GM19455 (cell line): ENCODE data around the gene RGS17.
A peak's percentile ranks its signal among the peaks of the same experiment; 100 is the strongest.
"Not testable (repeated sequence)": the region's sequence is repeated elsewhere in the genome, so short reads cannot be mapped to it uniquely, and the experiment has no call there.

Experiments used
- ATAC-seq: cut with Tn5 transposase; IDR thresholded peaks from one replicate; pipeline ENCODE4 v1.9.1; 2021; ENCODE audit not compliant: unreplicated experiment

Gene RGS17

DNA sequence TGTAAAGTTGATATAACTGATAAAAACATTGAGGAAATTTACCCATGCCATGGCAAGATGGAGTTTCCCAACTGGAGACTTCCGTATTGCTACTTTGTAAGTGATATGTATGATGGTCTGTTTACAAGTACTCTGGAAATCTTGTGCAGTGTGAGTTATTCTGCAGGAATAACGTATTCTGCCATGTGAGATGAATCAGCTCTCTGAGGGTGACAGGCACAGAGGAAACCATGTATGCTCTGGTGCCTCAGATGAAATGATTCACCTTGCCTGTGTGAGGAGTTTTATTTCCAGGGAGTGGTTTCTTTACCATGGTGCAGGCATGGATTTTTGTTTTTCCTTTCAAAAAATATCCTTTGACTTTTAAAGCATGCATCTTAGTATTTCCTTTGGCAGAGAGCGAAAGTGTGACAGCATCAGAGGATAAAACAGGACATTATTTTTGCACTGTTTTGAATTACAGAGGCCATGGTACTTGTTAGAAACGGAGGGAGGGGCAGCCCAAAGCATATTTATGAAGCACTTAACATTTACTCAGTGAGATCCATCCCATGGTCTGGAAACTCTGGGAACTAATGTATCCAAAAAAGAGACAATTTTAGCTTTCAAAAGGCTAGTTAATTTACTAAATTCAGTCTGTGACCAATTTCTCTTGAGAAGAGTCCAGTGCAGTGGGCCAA is 92.6 kb downstream of the RGS17 start:
- ATAC-seq: no peak

DNA sequence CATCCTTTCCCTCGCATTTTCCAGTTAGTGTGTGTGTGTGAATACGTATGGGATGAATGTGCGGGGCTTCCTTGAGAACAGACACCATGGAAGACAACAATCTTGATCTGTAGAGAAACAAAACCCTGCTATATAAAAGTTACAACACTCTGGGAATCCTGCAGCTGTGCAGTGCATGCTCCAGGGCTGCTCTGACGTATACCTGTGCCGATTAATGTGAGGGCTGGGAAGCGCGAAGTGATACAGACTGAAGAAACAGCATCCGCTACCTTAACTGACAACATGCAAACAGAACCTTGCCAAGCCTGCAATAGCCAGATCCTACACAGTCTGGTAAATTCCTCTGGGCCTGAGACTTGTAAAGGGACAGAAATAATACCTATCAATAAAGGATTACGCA is 96.9 kb downstream of the RGS17 start:
- no peak for ATAC-seq

DNA sequence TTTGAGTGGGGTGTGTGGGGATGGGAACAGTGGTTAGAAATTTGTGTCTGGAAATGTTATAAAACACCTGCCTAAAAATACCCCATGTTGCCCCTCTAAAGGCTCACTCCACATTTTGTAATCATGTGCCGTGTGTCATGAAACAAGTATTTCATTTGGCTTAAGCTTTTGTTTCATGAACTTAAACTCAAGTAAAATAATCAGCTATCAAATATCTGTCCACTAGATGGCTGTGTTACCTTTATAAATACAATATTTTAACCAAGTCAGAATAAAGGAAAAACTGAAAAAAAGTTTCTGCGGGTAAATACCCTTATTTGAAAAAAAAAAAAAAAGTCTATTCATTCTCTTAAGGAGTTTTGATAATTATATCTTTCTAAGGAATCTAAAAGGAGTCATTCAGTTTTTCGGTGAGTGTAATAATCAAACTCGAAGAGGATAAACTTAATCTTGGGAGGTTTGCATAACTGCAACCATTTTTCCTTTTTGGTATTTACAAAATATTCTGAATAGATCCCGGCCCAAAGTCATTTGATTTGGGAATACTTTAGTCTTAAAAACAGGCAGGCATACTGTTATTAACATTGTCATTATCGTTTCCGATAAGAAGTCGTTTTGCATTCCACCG is 98.7 kb downstream of the RGS17 start:
- no peak for ATAC-seq

DNA sequence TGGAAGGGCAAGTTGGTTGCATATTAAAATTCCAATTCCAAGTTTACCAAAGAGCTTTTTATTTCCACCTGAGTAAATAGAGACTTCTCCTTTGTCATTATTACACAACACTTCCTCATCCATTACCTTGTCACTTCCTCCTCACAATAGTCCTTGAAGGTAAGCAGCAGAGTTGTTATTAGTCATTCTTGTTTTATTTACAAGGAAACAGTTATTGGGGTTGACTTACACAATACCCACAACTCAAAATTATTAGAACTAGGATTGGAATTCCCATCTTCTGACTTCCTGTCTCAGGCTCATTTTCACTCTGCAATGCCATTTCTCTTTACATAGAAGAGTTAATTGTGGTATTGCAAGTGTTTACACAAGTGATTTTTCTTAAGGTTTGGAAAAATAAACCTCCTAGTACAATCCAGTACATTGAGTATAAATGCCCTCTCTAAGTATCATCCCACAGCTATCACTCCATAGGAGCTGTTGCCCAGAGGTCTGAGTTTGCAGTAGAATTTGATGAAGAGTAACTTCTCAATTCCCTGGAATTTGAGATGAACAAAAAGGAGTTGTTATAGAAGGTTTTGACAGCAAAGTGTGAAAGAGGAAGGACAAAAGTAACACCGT is 99.6 kb downstream of the RGS17 start:
- no peak for ATAC-seq

DNA sequence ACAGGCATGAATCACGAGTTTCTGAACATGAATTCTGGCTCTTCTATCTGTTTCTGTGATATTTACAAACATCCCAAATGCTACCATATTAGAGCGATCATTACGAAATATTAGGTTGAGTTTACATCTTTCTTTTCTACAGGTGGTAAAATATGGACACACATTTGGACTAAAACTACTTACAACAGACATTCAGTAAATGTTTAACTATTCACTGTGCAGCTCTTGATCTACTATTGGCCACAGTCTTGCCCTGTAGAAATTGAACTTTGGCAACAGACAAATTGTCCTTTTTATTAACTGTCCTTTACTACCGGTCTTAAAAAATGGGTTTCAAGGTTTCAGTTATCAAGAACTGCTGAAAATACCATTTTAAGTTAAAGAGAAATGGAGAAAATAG is 102.1 kb downstream of the RGS17 start:
- no peak for ATAC-seq

DNA sequence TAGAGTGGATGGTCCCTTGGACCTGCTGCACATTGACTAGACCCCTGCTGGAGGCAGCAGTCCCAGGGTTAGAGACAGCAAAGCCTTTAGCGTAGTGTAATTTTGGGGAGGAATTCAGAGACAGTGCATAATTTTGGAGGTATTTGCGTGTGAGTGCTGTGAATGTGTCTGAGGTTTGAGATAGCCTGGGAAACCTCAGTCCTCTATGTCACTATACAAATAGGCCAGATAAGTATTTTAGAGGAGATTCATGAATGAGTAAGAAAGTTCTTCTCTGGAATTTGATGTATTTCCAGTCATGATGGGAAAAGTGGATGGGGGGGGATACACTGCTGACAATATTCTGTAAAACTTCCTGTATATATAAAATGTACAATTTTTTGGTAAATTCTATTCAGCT is 102.8 kb downstream of the RGS17 start:
- ATAC-seq: no peak

DNA sequence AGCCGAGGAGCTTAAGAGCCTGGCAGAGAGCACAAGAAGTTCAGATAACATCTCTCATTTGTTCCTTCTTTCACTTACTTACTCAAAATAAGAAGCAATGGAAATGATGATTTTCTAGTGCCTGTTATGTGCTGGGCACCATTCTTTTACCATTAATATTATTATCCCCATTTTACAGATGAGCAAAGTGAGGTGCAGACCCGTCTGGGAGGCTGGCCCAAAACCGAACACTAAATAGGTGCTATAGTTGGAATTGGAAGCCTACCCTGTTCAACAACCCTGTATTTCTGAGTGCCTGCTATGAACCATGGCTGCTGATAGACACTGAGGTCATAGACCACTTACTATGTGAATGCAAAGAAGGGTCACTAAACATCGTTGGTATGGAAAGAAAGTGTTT is 103.6 kb downstream of the RGS17 start:
- ATAC-seq: no peak

DNA sequence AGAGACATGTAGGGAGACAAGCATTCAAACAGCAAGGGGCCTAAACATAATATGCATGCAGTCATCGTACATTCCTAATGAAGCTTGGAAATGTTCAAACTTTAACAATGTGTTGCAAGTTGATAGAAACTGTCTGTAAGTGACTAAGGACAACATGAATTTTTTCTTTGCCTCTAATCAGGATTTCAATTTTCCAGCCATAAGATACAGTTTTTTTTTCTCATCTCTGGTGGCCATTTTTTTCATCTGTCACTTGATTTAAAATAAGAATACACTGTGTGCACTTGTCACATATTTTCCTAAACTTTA is 106.4 kb downstream of the RGS17 start:
- peak; percentile 8 for ATAC-seq

DNA sequence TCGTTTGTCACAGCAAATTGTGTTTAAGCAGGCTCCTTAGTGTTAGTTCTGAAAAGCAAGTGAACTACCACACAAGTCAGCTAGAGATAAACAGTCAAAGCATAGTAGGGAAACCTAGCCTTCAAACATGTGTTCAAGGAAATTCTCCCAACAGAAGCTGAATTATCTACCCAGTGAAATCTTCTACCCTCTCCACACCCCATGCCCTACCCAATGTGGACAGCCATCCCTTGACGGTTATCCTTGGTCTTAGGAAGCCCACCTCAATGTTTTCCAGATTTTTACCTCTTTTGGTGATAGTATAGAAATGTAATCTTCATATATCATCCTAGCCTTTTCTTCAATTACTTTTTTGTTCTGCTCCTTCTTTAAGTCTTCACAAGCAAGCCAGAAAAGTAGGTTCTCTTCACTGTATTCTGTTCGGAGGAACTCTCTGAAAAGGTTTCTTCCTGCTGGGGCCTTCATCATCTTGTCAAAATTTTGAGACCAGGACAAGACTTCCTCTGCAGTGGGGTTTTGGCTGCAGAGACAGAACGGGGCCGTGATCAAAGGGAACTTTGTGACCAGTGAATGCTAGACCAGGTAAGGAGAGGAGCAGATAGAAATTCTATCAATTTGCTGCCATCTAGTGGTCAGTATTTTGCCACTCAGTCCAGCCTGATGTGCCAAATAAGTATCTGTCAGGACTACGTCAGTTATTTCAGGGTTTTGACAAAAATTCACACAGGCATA is 106.9 kb downstream of the RGS17 start:
- peak; percentile 100 for ATAC-seq

DNA sequence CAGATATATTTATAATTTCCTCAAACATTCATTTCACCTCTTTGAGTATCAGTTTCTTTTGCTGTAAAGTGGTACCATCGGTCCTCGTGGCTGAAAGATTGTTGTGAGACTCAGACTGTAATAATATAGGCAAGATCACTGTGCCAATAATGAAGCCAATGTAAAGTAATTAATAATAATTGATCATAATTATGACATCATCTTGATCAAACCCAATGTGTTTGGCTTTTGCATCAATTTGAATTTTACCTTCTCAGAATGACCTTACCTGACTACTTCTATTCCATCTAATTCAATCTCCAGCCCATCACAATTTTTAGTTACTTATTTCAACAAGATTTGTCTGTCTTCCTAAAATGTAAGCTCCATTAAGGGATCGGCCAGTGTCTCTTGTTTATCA is 112.7 kb downstream of the RGS17 start:
- no peak for ATAC-seq

DNA sequence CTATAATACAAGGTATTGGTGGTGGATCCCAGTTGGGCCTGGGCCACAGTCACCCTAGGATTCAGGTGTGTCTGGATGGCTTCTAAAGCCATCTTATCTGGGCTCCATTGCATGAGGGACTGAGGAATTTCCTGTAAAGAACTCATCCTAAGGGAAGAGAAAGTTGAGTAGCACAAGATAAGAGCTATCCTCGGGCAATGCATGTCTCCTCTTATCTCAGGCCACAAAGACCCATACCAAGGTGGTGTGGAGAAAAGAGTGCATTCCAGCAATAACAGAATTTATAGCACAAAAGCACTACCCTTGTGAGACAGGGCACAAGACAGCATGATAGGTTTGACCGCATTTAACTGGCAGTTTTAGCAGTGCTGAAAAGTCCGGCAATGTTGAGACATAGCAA is 114.2 kb downstream of the RGS17 start:
- ATAC-seq: no peak

DNA sequence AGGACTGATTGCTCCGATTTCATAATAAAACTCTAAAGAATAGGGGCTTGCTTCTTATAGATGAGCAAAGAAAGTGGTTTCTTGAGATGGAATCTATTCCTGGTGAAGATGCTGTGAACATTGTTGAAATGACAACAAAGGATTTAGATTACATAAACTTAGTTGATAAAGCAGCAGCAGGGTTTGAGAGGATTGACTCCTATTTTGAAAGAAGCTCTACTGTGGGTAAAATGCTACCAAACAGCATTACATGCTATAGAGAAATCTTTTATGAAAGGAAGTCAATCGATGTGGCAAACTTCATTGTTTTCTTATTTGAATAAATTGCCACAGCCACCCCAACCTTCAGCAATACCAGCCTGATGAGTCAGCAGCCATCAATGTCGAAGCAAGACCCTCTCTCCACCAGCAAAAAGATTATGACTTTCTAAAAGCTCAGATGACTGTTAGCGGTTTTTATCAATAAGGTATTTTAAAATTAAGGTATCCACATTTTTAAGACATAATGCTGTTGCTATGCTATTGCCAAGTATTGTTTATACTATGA is 115.9 kb downstream of the RGS17 start:
- no peak for ATAC-seq

DNA sequence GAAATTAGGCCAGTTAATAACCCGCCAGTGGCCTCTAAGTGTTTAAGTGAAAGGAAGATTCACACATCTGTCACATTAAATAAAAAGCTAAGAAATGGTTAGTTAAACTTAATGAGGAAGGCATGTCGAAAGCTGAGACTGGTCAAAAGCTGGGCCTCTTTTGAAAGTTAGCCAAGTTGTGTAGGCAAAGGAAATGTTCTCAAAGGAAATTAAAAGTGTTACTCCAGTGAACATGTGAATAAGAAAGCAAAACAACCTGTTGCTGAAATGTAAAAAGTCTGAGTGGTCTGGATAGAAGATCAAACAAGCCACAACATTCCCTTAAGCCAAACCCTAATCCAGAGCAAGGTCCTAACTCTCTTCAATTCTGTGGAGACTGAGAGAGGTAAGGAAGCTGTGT is 117.6 kb downstream of the RGS17 start:
- ATAC-seq: no peak

DNA sequence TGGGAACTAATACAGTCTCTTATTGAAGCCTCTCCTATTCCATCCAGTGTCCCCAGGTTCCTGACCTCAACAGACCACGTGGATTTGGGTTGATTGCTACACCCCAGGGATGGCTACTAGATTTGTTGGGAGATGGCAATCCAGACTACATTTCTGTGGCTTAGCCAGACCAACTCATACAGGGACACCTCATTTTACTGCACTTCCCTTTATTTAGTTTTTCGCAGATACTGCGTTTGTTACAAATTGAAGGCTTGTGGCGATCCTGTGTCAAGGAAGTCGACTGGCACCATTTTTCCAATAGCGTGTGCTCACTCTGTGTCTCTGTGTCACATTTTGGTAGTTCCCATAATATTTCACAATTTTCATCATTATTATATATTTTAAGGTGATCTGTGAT is 118.2 kb downstream of the RGS17 start:
- ATAC-seq: no peak

DNA sequence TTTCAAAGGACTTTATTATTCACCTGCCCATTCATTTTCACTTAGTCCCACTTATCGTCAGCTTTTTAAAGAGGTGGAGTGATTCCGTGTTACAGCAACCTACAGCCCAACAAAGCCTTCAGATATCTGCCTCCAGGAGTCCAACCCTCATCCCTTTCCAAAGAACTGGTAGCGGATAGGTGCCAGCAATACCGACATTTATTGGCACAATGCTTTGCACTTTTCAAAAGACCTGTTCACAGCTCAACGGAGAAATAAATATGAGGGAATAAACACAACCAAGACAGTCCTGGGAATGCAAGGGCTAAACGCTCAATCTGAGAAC is 127.8 kb downstream of the RGS17 start:
- ATAC-seq: no peak

DNA sequence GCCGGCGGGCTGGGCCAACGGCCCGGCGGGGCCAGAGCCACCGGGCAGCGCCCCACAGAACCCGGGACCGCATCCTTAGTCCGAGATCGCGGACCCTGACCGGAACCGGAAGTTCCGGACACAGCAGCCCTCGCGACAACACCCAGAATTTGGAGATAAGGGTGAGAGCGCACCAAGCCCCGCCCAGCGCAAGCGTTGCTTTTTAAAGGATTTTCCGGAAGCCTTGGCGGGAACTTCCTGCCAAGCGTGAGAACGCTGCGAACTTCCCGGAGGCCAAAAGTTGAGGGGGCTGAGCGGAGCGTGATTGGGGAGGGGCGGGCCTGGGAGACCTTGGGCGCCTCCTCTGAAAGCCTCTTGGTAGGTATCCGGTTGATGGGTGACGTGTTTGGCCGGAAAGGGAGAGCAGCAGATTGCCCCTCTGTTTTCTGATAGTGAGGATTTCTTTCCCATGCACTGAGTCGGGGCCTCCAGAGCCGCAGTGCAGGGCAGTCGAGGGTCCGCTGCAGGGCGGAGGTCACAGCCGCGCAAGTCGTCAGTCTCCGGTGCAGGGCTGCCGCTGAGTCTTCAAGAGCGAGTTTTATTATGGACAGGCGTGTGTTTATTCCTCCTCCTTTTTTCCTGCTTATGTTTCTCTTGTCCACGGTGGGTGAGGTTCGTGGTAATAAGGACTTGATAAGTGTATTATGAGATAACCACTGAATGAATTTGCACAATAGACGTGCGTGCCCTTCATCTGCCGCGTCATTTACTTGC is 128.3 kb downstream of the RGS17 start, which contains the start of gene MTRF1L:
TSS of gene MTRF1L (minus strand) at position 97 of the 753 bp plus-strand sequence. CDS start at position 73, 24 bp downstream.
- peak; percentile 93 for ATAC-seq

DNA sequence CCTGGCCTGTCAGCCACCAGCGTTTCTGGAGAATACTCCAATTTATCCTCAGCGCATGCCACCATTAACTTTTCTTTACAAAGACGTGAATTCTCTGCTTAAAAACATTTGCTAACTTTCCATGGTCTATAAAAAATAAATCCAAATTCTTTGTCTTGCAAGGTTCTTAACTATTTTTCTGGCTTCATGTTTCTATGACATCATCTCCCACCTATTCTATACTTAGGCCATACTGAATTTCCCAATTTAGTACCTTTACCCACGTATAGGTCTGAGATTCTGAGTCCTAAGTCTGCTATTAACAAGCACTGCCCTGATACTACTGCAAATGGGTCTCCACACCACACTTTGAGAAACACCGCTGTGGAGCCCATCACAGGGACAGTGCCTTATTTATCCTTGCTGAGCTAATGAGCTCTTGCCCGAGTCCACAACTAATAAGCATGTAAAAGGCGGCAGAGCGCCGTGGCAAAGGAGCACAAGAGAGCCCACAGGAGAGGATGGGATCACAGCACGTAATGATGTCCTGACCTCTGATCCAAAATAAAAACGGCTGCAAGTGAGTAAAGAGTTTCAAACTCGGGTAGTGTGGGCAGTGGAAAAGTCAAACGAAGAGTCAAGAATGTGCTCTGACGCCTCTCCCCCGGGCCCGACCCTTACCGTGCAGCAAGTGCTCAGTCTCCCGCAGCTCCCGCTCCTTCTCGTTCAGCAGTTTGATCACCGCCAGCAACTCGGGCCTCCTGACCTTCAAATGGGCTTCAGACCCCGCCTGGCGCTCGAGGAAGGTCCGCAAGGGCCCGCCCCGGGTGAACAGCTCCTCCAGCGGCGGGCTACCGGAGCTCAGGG is 129.1 kb downstream of the RGS17 start:
- ATAC-seq: peak; percentile 29

DNA sequence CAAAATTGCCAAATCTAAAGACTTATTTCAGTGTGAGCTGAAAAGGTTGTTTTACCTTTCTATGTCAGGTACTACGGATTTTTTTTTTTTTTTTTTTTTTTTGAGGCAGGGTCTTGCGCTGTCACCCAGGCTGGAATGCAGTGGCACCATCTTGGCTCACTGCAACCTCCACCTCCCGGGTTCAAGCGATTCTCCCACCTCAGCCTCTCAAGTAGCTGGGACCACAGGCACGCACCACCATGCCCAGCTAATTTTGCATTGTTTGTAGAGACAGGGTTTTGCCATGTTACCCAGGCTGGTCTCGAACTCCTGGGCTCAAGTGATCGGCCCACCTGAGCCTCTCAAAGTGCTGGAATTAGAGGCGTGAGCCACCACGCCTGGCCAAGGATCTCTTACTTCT is 130.3 kb downstream of the RGS17 start:
- ATAC-seq: not testable (repeated sequence)

DNA sequence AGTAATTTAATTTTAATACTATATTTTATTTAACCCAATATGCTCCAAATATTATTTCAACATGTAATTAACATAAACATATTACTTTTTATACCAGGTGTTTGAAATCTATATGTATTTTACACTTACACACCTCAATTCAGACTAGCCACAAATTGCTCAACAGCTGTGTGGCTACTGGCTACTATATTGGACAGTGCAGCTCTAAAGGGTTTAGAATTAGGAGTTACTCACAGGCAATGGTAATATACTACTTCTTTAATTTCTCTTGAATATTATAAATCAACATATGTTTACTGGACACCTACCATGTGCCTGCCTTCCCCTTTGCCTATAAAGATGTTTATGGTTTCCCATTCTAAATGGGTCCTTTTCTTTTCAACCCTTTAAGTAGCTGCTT is 130.8 kb downstream of the RGS17 start:
- no peak for ATAC-seq

DNA sequence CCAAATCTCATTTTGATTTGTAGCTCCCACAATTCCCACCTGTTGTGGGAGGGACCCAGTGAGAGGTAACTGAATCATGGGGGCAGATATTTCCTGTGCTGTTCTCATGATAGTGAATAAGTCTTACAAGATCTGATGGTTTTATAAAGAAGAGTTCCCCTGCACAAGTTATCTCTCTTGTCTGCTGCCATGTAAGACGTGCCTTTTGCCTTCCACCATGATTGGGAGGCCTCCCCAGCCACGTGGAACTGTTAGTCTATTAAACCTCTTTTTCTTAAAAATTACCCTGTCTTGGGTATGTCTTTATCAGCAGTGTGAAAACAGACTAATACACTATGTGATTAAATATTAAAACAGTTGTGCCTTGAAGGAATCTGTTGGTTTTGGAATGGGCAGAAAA is 131.5 kb downstream of the RGS17 start:
- ATAC-seq: not testable (repeated sequence)
